ENCODE measurements around the gene HADH.
"Not testable (repeated sequence)": the region's sequence is repeated elsewhere in the genome, so short reads cannot be mapped to it uniquely, and the experiment has no call there.

The HADH gene

DNA sequence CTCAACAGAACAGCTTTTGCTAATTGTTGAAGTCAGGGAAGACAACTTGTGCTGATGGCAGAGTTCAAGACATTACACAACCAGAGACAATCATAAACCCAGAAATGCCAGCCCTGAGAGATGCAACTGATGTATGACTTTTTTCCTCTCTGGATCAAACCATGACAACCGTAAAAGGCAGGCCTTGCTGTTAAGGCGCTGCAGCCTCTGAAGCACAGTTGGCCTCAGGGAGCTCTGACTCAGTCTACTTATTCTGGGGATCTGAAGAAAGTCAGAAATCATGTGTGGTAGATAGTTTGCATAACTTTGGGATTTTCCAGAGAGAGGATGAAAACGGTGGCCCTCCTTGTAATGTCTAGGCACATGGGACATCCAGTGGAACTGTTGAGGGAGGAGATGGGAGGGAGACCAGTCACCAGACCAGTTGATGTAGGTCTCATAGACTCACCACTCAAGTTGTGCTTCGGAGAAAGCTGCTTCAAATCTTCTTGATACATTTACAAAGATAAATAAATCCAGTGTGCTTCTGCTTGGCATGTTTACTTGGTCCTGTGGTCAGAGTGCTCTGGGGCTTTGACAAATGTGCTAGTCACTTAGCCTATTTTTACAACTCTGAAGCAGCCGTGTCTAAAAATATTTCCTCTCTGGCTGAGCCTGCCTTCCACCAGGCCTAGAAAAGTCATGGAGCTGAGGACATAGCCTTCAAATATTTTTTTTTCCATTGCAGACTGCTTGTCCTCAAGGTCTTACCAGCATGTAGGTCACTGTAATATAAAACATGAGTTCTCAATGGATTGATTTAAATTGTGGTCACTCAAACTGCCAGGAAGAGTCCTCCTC lies 7.5 kb downstream of the HADH start:
- no peak for DNase-seq

DNA sequence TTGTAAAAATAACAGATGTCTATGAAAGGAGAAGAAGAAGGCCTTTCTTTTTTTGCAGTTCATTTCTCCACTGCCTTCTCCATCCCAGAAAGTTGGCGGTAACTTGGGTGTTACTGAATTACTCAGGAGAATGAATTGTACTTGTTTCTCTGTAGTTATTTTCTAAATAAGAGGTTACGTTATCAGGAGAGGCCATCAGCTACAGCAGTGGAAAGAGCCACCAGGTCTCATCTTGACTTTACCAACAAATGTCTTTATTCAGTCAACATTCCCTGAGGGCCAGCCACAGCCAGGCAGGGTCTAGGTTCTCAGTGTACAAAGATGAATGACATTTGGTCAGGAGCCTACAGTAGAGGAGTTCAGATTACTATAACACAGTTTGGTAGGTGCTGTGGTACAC lies 8.1 kb downstream of the HADH start:
- DNase-seq = no peak

DNA sequence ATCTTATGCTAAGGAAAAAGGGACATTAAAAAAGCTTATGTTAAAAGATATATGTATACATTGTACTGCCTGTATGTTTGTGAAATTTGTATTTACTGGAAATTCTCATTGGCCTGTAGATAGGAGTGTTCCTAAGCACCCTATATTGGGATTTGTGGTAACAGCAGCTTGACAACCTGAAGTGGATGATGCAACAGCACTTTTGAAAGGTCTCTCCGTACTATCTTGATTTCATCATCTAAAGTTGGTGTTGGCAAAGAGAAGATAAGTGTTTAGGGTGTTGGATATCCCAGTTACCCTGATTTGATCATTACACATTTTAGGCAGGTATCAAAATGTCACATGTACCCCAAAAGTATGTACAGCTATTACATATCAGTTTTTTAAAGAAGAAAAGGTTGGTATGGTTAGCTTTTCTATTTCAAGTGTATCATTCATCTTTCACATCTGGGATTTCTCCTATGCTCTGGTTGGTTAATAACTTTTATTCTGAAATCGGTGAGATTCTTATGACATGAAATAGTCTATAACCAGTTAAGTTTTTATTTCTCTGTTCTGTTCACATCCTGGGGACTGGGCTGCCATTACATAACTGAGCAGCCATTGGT lies 10.3 kb downstream of the HADH start:
- DNase-seq = no peak

DNA sequence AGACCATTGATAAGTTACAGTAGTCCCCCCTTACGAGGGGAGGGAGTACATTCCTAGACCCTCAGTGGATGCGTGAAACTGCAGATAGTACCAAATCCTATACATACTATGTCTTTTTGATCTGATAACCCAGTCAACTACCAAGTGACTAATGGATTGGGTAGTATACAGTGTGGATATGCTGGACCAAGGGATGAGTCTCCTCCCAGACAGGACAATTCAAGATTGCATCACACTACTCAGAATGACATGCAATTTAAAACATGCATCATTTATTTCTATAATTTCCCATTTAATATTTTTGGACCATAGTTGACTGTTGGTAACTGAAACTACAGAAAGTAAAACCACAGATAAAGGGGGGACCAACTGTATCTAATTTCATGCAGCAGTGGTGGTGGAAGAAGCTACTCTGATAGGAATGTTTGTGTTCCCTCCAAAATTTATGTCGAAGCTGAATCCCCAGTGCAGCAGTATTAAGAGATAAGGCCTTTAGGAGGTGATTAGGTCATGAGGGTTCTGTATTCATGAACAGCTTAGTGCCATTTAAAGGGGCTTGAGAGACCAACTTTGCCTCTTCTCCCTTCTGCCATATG lies 11.9 kb downstream of the HADH start:
- no peak for DNase-seq

DNA sequence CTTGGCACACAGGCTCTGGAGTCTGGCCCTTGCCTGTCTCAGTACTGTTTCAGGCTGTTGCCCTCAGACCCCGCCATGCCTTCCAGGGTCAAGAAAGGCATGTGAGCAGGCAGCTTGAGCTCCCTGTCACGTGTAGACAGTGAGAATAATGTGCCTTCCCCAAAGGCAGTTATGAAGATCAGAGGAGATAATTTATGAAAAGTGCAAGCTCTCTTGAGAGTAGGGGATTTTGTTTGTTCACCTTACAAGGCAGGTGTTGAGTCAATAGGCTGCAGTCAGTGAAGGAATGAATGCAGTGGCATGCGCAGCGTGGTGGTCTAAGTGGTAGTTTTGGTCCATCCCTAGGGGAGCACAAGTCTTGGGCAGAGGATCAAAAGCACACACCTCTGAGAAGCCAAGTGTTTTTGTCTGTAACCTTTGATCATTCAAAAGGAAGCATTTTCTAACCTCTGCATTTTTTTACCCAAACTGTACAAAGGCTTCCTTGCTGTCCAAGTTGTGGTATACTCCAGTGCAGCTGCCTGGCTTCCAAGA lies 14.4 kb downstream of the HADH start:
- no peak for DNase-seq

DNA sequence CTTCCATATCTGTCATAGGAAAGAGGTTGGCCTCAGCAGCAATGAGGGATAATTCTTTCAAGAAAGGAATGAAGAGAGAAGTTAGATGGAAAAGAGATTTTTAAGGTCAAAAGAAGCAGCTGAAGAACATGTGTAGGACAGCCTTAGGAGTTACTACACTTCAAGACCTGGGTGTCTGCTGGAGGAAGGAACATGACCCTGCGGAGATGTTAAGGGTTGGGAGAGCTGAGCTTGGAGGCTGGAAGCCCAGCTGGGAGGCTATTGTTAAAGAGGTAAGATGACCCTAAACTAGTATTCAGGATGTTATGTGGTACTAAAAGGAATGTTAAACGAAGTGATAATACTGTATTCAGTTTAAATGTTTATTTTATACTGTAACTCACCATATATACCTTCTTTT lies 15.0 kb downstream of the HADH start:
- no peak for DNase-seq

DNA sequence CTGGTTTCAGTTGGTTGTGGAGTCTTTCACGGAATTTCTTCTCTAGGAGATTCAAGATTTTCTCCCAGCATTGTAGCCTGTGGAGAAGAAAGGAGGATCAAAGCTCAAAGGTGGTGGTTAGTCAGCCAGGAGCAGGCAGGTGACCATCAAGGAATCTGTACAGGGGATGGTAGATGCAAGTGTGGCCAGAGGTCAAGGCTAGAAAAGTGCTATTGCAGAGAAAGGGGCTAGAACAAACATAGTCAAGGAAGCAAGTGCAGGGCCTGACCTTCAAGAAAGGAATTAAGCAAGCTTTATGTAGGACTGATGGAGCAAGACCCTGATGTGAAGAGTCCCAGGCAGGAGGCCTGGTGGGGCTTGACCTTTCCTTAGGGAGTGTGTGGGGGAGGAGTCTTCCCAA lies 16.1 kb downstream of the HADH start:
- no peak for DNase-seq

DNA sequence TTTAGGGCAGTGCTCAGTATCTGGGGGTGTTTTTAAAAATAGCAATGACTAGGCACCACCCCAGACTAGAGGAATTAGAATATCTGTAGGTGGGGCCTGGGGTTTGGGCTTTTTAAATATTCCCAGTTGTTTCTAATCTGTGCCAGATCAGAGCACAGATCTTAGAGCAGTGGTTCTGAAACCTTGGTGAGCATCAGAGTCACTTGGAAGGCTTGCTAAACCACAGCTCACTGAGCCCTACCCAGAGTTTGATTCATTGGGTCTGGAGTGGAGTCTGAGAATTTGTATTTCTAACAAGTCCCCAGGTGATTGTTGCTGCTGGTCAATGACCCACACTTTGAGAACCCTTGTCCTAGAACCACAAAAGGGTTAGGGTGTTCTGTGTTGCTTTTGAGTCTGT lies 16.7 kb downstream of the HADH start:
- no peak for DNase-seq

DNA sequence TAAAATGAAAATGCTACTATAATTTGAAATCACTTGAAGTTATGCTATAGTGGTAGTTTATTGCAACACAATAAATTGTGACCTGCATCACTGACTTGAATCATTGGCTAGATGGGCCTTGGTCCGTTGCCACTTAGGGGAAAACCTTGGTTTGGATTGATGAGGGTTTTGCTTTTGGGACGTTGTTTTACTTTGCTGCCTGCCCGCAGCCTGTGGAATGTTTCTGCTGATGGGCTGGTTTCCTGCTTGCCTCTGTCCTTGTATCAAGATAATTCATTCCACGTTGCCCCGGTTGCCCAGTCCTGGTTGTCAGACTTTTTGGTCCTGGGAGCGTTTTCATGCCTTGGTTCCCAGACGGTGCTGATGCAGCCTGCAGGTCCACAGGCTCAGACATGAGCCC lies 18.3 kb downstream of the HADH start:
- DNase-seq = no peak

DNA sequence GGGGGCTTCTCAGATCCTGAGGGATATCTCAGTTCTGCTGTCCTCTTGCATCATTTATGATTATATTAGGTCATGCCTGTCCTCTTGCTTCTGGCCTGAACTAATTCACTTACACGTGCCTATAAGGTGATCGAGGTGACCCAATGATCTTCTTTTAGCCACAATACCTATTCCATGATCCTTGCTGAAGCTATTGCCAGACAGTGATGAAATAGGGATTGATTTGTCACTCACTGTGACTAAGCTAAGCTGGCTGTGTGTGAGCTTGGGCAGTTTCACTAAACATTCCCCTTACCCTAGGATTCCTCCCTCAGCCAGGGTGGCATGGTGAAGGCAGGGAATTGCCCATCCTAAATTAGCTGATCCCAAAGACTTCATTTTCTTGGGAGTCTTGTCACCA lies 19.0 kb downstream of the HADH start:
- DNase-seq = no peak

DNA sequence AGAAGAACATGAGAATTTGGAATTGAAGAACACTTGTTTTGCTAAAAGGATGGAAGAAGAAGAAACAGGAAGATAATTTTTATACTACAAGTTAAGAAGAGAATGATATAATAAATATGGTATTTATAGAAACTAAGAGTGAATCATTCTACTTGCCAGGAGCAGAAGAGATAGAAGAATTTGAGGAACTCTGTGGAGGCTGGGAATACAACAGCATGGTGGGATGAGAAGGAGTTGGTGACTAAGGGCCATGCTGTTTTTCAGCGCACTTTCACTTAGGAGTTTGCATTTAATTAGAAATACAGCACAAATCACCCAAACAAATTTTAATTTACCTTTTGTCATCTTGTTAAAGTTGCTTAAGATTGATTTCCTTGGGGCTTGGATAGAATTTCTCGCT lies 20.5 kb downstream of the HADH start:
- no peak for DNase-seq

DNA sequence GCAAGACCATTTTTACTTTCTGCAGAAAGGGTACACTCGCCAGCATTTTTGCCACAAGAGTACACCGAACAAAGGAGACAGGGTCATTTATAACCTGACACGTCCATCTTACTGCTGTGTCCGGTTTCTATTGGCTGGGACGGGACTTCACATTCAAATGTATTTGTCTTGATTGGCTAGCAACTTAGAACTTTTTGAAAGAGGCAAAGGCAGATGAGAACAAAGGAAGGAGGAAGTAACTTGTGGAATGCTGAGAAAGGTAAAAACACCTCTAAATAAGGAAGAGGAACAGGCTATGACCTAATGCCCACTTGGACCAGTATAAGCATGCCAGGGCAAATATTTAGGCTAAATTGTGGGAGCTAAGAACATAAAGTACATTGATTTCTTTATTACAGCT lies 22.7 kb downstream of the HADH start:
- not testable (repeated sequence) for DNase-seq

DNA sequence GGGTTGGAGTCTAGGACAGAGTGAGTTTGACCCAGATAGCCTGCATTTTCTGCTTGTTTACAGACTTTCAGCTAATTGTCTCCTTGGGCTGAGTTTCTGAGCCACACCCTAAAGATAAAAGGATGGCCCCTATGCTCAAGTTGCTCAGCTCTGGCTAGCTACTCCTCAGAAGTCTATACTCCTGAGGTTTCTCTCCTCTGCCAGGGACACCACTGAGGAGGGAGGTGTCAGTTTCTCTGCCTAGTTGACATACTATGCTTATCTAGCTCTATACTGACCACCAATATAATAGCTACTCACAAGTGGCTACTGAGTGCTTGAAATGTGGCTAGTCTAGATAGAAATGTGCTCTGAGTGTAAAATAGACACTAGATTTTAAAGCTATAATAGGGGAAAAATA lies 23.6 kb downstream of the HADH start:
- DNase-seq = no peak

DNA sequence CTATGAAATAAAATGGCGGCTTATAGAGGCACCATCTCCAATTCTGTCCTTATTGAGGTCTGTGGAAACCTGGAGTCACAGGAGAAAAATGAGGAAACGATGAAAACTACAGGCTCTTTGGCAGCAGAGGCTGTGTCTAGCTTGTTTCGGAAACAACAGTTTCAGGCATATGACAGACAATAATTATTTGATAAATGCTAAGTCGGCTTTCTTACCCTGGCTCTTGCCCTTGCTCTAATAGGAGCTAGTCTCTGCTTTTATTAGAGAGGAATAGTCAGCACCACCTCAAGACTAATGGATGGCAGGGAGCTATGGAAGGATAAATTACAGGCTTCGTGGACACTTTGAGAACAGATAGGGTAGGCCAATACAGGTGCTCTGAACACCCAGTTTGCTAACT lies 24.3 kb downstream of the HADH start:
- no peak for DNase-seq

DNA sequence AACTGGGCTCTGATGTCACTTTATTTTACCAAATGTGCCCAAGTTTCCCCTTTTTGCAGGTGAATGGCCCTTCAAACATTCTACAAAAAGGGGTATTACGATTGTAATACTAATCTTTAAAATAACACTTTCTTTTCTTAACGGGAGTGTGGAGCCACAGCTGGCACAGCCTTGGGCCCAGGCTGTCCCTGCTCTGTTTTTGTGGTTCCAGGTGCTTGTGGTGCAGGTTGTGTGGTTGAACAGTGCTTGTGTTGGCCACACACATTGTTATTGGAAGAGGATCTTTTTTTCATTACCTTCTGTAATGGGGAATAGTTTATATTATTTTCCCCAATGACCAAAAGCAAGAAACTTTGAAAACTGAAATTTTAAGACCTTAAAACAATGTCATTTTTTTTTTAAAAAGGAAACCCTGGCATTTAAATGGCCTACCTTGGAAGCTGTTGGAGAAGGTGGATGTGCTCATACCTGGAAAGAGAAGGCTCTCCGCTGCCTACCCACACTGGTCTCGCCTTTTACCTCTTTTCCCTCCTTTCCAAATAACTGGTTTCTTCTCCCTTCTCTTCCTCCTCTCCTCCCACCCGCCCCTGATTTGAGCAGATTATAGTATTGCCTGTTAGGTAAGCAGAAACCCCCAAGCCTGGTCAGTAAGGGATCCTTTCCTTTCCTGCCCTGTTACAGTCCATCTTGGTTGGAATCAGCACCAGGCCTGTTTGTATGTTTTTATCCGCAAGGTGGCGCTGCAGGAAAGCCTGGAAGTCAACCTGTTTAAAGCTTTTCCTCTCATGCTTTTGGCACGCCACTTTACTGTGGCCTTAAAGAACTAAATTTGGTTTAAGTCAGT lies 28.6 kb downstream of the HADH start:
- DNase-seq = peak; percentile 78 to 83

DNA sequence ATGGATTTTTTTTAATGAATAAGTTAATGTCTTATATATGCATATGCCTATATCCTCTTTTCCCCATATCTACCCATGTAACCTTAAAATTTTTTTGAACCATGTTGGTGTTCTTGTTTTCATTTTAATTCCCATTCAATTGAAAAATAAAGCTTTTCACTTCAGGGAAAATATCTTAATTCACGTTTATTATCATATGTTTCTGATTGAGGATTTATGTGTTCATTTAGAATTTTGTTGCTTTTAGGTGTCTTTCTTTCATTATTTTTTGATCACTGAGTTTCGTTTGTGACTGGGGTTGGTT lies 29.1 kb downstream of the HADH start:
- no peak for DNase-seq

DNA sequence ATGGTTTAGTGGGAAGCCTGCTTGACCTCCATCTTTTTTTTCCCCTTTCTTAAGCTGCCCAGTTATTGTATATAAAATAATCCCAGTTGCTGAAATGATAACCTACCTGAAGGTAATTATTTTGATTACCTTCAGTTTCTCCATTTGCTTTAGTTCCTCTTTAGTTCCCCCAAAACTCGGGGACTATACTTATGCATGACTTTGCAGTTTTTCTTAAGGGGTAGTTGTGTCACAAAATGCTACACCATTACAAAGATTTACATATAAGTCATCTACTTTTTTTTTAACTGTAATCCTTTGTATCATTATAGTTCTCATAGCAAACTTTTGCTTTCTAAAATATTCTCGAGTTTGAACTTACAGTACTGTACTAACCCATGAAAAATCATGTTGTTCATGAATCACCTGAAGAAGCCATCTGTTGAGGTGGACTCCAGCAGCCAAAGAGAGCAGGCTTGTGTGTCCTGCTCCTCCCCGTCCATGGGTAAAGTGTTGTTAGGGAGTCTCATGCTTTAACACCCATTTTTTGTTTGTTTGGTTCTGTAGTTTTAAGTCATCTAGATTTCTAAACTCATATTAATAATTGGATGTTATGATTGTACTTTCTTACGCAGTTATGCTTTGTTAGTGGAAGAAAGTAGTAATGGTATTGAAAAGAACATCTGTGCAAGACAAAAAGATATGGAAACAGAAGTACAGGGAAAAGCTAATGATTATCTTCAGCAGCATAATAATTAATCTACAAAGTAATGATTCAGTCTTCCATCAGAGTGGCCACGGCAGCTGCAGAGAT lies 34.6 kb downstream of the HADH start:
- no peak for DNase-seq

DNA sequence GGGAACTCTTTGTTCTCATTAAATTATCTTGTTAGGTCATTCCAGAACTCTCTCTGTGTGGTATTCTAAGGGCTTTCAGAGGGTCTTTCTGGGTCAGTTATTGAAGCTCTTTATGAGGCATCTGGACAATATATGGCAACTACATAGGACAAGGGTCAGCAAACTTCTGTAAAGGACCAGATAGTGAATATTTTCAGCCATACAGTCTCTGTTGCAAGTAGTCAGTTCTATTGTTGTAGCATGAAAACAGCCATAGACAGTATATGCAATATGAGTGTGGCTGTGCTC lies 35.1 kb downstream of the HADH start:
- DNase-seq = no peak

DNA sequence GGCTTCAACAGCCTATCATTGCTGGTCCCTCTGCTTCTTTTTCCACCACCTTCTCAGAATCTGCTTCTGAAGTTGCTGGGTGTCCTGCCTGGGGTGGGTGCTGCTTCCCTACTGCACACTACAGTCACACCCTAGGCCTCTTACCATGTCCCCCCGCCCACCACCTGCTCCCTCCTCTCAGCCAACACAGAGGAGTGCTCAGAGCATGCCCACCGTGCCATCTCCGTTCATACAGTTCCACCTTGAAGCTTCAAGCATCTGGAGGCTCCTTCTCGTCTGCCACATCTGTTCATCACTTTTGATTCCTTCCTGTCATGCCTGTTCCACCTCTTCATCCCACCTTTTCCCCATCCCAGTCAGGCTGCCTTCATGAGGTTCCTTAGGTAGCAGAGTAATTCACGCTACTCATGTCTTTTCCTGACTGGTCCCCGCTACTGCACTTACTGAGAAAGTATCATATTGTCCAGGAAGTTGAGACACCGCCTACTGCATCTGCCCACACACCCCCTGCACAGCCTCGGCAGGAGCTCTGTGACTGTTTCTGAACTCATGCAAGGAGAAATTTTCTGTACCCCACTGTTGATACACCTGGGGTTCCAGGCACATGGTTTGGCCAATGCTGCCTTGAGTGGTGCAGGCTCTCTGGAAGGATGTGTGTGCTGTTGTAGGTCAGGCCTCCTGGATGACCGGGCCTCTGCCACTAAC lies 39.5 kb downstream of the HADH start:
- no peak for DNase-seq

DNA sequence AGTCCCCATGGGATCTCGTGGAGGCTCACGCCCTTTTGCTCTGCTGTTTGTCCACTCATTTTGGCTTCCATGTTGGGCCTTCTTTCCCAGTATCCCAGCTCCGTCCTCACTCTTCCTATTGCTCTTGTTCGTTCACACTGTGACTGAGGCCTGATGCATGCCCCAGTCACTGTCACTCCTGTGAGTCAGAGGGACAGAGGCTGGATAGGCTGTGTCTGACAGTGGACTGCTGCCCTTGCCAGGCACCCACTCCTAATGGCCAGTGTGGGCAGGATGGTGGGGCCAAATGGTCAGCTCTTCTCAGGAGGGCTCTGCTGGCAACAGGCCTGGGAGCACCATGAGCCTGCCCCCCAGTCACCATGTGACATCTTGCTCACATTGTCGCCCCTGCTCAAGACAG lies 40.0 kb downstream of the HADH start:
- DNase-seq = no peak

DNA sequence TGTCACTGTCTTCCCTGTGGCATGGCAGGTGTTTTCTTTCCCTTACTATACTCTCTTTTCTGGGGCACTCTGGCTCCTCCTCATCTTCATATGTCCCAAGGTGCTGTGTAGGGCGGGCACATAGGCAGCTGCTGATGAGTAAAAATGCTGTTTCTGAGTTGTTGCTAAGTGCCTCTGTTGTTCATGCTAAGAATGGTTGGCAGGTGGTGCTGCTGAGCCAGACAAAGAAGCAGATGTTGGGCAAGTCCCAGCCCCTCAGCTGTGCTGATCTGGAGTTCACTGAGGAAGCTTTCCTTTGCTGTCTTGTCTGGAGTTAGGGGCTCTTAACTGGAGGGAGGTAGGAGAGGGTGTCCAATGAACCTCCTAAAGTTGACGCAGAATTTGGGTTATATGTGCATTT lies 40.6 kb downstream of the HADH start:
- peak; percentile 75 to 77 for DNase-seq

DNA sequence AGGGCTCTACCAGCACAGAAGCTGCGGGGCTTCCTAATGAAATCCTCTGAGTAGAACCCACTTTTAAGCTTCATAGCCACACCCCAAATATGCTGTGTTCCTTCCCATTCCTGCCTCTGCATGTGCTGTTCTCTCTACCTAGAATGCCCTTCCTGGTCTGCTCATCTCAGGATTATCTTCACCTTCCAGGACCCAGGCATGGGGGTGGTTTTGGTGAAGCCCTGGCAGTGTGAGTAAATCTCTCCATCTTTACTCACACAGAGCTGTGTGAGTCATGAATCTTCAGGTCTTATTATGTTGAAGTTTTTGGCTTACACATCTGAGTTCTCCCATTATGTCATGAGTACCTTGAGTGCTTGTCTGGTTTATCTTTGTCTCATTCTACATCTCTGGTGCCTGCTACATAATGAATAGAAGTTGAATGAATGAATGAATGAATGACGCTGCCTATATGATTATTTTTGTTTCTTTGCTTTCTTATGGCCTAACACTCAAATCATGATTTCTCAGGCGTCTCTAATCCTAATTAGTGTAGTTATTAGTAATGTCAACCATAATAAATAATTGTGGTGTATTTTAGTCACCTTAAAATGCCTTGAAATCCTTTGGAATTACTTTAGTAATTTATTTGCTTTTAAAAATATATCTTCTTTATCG lies 41.9 kb downstream of the HADH start:
- no peak for DNase-seq
